ENCODE results near the gene LDLRAD4.

Gene LDLRAD4

DNA sequence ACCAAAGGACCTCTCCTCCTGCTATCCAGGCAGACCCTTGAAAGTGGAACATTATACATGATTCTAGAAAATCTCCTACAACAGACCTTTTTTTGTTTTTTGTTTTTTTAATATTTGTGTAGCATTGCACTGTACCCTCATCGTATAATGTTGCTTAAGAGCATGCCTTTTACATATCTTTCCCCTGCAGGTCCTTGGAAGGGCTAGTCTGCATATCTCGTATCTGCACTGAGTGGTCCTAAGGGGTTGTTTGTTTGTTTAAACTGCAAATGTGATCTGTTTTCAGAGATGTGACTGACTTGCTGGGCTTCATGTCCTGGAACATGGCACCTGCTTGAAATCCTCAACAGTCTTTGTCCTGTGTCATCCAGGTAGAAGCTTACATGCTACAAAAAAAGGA, 303.7 kb downstream of the LDLRAD4 start:
- Histone ChIP-seq H3K27ac (ENCODE audit: low read length) (no peak overlapping the region), H3K27me3 (ENCODE audit: insufficient read depth, low read length) (no peaks in the 10 kb centered on the region), H3K36me3 (ENCODE audit: insufficient read depth, low read depth, low read length) (no peaks in the 10 kb centered on the region), H3K4me3 (ENCODE audit: low read length) (no peak overlapping the region), H3K9me3 (ENCODE audit: insufficient read depth, low read depth, low read length) (no peaks in the 10 kb centered on the region), H3K4me1 (ENCODE audit: insufficient read depth, low read length) (no peaks in the 10 kb centered on the region), H3K9ac (ENCODE audit: low read depth, low read length) (no peak overlapping the region)

DNA sequence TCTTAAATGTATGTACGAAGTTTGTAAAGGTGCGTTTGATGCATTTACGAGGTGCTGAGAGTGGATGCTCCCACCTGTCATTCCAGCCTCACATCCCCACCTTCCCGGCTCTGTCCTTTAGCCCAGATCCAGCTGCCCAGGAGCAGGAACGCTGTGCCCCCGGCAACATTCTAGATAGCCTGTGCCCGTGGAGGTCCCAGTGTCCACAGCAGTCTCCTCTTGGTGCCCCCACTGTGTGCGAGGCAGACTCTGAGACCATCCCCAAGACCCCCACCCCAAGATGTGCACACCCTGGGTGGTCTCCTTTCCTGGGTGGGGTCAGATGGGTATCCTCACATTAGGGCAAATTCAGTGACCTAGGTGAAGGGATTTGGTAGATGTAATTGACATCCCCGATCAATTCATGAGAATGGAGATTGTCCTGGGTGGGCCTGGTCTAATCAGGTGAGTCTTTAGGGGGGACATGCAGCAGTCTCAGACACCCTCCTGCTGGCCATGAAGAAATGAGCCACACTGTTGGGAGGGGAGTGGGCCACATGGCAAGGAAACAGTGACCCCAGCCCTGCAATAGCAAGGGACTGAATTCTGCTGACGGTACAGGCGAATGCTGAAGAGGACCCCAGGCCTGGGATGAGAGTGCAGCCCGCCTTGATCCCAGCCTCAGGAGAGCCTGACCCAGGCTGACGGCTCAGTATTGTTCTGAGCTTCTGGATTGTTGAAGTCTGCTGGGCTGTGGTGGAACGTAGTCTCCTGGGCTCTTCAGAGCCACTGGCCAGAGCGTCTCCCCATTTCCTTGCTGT, 304.5 kb downstream of the LDLRAD4 start:
- Histone ChIP-seq H3K27ac (ENCODE audit: low read length) (no peak overlapping the region), H3K36me3 (ENCODE audit: insufficient read depth, low read depth, low read length) (no peaks in the 10 kb centered on the region), H3K9me3 (ENCODE audit: insufficient read depth, low read depth, low read length) (no peaks in the 10 kb centered on the region), H3K27me3 (ENCODE audit: insufficient read depth, low read length) (no peaks in the 10 kb centered on the region), H3K4me1 (ENCODE audit: insufficient read depth, low read length) (no peaks in the 10 kb centered on the region), H3K9ac (ENCODE audit: low read depth, low read length) (no peak overlapping the region), H3K4me3 (ENCODE audit: low read length) (no peak overlapping the region)

DNA sequence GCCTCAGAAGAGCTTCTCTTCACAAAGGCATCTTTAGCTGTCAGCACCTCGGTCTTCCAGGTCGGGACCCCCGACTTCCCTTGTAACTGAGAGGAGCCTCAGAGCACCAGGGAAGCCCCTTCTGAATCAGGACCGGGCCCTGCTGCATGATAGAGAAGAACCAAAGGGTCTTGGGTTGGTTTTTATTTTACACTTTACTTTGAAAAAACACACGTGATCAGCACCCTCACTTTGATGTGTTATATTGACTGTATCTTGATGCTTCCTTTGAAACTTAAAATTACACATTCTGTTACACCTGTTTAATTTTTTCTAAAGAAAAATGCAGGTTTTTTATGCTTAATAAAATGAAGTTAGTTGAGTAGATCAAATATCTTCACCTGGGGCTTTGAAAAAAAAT, 305.5 kb downstream of the LDLRAD4 start:
- Histone ChIP-seq H3K4me1 (ENCODE audit: insufficient read depth, low read length) (no peaks in the 10 kb centered on the region), H3K27me3 (ENCODE audit: insufficient read depth, low read length) (no peaks in the 10 kb centered on the region), H3K36me3 (ENCODE audit: insufficient read depth, low read depth, low read length) (no peaks in the 10 kb centered on the region), H3K9me3 (ENCODE audit: insufficient read depth, low read depth, low read length) (no peaks in the 10 kb centered on the region), H3K4me3 (ENCODE audit: low read length) (no peak overlapping the region), H3K27ac (ENCODE audit: low read length) (no peak overlapping the region), H3K9ac (ENCODE audit: low read depth, low read length) (no peak overlapping the region)

DNA sequence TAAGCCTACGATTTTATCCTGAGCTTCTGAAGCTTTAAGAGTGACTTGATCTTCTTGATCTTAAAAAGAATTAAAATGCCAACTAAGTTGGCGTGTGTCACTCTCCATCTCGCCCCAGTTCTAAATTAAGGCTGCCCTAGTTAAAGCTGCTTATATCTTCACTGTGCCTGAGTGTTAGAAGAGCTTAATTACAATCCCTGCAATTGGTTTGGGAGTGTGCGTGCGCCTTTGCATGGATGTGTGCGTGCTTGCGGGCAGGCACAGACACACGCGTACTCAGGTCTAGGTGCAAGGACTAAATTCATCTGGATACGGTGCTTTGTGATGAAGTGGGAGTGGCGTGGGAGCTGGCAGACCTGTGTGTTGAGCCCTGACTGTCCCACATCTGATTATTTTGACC, 306.3 kb downstream of the LDLRAD4 start:
- Histone ChIP-seq H3K4me1 (ENCODE audit: insufficient read depth, low read length) (no peaks in the 10 kb centered on the region), H3K9ac (ENCODE audit: low read depth, low read length) (no peak overlapping the region), H3K9me3 (ENCODE audit: insufficient read depth, low read depth, low read length) (no peaks in the 10 kb centered on the region), H3K36me3 (ENCODE audit: insufficient read depth, low read depth, low read length) (no peaks in the 10 kb centered on the region), H3K27me3 (ENCODE audit: insufficient read depth, low read length) (no peaks in the 10 kb centered on the region), H3K27ac (ENCODE audit: low read length) (no peak overlapping the region), H3K4me3 (ENCODE audit: low read length) (no peak overlapping the region)

DNA sequence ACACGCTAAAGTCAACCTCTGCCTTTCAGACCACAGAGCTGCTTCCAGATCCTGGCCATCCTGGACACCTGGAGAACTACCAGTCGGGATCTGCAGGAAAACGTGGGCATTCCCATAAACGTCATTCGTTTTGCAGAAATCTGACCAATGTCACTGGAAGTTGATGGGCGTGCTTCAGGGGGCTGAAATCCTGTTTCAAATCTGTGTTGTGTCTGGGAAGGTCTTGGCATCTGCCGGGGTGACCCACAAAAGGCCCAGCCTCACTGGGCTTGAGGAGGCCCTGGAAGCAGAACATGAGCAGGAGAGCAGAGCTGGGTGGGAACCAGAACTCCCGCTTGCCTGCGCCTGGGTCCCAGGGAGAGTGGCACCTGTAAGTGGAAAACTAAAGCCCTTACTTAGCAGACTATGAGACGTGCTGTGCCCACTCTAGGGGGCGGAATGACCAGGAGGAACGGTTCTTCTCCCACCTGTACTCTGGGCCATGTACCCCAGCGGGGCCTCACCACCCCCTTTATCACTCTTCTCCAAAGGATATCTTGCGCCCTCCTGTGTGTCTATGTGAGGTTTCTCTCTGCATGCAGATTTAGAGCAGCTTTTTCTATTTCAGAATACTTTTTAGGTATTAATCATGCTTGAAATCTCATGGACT, 306.9 kb downstream of the LDLRAD4 start:
- H3K27ac ChIP-seq (ENCODE audit: low read length), result no peak overlapping the region
- H3K9me3 ChIP-seq (ENCODE audit: insufficient read depth, low read depth, low read length), result no peaks in the 10 kb centered on the region
- no peaks in the 10 kb centered on the region for H3K36me3 ChIP-seq (ENCODE audit: insufficient read depth, low read depth, low read length)
- no peak overlapping the region for H3K9ac ChIP-seq (ENCODE audit: low read depth, low read length)
- no peak overlapping the region for H3K4me3 ChIP-seq (ENCODE audit: low read length)
- no peaks in the 10 kb centered on the region for H3K4me1 ChIP-seq (ENCODE audit: insufficient read depth, low read length)
- no peaks in the 10 kb centered on the region for H3K27me3 ChIP-seq (ENCODE audit: insufficient read depth, low read length)

DNA sequence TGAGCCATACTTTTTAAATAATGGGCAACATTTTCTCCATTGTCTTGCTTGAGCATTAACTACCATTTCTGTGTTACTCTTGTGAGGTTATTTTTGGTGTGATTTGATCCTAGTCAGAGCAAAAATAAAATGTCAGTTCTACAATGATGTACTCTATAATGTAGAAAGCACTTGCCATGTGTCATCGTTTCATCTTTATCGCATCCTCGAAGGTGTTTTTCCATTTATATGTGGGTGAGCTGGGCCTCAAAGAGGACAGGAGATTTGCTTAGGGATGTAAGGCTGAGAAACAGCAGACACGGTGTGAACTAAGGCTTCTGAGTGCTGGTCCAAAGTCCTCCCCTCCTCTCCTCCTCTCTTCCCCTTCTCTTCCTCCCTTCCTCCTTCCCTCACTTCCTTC, 308.0 kb downstream of the LDLRAD4 start:
- Histone ChIP-seq H3K4me1 (ENCODE audit: insufficient read depth, low read length) (no peaks in the 10 kb centered on the region), H3K9me3 (ENCODE audit: insufficient read depth, low read depth, low read length) (no peaks in the 10 kb centered on the region), H3K36me3 (ENCODE audit: insufficient read depth, low read depth, low read length) (no peaks in the 10 kb centered on the region), H3K9ac (ENCODE audit: low read depth, low read length) (no peak overlapping the region), H3K4me3 (ENCODE audit: low read length) (no peak overlapping the region), H3K27me3 (ENCODE audit: insufficient read depth, low read length) (no peaks in the 10 kb centered on the region), H3K27ac (ENCODE audit: low read length) (no peak overlapping the region)

DNA sequence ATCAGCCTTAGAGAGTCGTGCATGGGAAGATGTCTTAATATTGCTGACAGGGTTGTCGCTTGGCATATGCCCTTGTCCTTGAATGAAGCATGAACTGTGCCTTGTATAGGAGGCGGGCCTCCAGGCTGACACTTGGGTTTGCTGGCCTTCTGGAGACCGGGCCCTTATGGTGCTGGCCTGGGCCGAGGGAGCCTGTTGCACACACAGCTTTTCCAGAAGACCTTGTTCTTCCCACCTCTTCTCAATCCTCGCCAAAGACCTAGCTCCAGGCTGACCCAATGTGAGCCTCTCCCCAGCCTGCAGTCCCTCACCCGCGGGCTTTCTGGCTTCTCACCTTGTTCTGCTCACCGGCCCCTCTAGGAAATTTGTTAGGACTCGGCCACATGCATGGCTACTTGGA, 308.7 kb downstream of the LDLRAD4 start:
- no peaks in the 10 kb centered on the region for H3K36me3 ChIP-seq (ENCODE audit: insufficient read depth, low read depth, low read length)
- no peak overlapping the region for H3K4me3 ChIP-seq (ENCODE audit: low read length)
- no peak overlapping the region for H3K27ac ChIP-seq (ENCODE audit: low read length)
- H3K4me1 ChIP-seq (ENCODE audit: insufficient read depth, low read length), result no peaks in the 10 kb centered on the region
- no peaks in the 10 kb centered on the region for H3K27me3 ChIP-seq (ENCODE audit: insufficient read depth, low read length)
- H3K9me3 ChIP-seq (ENCODE audit: insufficient read depth, low read depth, low read length), result no peaks in the 10 kb centered on the region
- no peak overlapping the region for H3K9ac ChIP-seq (ENCODE audit: low read depth, low read length)

DNA sequence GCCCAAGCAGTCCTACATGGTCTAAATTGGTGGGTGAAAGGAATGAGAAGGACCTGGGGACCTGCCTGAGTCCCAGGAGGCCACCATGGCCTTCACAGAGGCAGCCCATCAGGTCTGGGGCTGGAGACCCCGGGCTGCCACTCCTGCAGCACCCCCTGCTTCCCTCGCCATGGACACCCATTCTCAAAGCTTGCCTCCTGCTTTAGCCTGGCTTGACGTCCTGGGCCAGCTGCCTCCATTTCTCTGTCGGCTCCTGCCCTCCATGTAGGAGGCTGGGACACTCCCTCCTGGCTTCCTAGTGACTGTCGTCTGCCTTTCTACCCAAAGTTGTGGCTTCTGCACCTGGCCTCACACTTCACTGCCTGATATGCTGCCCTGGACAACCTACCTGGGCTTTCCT, 309.2 kb downstream of the LDLRAD4 start:
- Histone ChIP-seq H3K4me3 (ENCODE audit: low read length) (no peak overlapping the region), H3K27ac (ENCODE audit: low read length) (no peak overlapping the region), H3K27me3 (ENCODE audit: insufficient read depth, low read length) (no peaks in the 10 kb centered on the region), H3K36me3 (ENCODE audit: insufficient read depth, low read depth, low read length) (no peaks in the 10 kb centered on the region), H3K9me3 (ENCODE audit: insufficient read depth, low read depth, low read length) (no peaks in the 10 kb centered on the region), H3K9ac (ENCODE audit: low read depth, low read length) (no peak overlapping the region), H3K4me1 (ENCODE audit: insufficient read depth, low read length) (no peaks in the 10 kb centered on the region)

DNA sequence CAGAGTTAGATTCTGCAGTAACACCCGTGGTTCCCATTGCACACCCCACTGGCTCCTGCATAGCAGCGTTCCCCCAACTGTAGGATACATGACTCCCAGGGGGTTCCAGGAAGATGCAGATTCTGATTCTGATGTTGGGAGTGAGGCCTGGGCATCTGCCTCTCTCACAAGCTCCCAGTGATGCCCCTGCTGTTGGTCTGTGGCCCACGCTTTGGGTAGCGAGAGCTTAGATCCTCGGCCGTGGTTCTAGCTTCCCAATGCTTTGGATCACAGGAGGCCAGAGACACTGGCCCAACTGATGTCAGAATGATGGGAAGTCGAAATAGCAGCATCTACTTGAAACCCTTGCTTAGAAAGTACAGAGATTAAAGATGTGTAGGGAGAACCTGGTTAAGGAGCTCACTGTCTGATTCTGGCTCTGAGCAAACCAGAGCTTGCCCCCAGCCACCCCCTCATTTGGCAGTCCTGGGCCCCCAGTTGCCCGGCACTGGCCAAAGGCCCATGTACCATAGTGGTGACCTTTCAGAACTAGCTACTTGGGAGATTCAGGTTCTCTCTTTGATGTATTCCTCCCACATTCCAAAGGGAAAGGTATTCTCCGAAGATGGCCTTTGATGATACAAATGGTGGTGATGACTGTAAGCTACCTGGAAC, 310.3 kb downstream of the LDLRAD4 start:
- Histone ChIP-seq H3K4me1 (ENCODE audit: insufficient read depth, low read length) (no peaks in the 10 kb centered on the region), H3K27ac (ENCODE audit: low read length) (no peak overlapping the region), H3K36me3 (ENCODE audit: insufficient read depth, low read depth, low read length) (no peaks in the 10 kb centered on the region), H3K9ac (ENCODE audit: low read depth, low read length) (no peak overlapping the region), H3K27me3 (ENCODE audit: insufficient read depth, low read length) (no peaks in the 10 kb centered on the region), H3K4me3 (ENCODE audit: low read length) (no peak overlapping the region), H3K9me3 (ENCODE audit: insufficient read depth, low read depth, low read length) (no peaks in the 10 kb centered on the region)

DNA sequence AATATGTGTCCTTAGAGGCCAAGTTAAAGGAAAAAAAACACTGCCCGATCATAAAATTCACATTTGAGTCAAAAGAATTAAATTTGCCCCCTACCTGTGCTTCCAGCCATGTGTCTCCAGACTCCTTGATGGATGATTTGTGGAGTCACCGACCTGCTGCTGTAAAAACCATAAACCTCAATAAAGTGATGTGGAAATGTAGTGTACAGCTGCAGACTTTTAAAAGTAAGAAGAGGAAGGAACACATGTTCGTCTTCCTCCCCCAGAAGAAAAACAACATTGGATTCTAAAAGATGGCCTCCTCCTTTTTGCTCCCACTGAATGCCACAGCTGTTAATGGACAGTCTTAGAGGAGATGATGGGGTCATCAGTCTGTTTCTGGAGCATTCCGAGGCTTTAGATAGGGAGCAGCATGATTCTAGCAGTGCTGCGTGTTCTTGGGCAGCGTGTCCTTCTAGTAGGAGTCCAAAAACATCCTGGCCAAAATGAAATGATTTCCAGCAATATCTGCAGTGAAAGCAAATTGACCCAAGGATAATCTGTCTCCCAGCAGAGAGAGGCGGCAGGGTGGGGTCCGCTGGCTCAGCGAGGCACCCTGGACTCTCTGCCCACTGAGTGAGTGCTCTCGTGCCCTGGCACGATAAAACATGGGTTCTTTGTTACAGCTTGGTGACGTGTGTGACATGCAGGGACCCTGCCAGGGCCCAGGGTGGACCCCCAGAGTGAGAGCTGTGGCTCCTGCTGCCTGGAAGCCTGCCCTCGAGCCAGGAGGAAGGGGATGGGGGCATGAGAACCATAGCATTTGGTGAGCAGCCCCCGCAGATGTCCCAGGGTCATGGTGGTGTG, 311.7 kb downstream of the LDLRAD4 start:
- Histone ChIP-seq H3K27me3 (ENCODE audit: insufficient read depth, low read length) (no peaks in the 10 kb centered on the region), H3K4me1 (ENCODE audit: insufficient read depth, low read length) (no peaks in the 10 kb centered on the region), H3K4me3 (ENCODE audit: low read length) (no peak overlapping the region), H3K27ac (ENCODE audit: low read length) (no peak overlapping the region), H3K9ac (ENCODE audit: low read depth, low read length) (no peak overlapping the region), H3K9me3 (ENCODE audit: insufficient read depth, low read depth, low read length) (no peaks in the 10 kb centered on the region), H3K36me3 (ENCODE audit: insufficient read depth, low read depth, low read length) (no peaks in the 10 kb centered on the region)

DNA sequence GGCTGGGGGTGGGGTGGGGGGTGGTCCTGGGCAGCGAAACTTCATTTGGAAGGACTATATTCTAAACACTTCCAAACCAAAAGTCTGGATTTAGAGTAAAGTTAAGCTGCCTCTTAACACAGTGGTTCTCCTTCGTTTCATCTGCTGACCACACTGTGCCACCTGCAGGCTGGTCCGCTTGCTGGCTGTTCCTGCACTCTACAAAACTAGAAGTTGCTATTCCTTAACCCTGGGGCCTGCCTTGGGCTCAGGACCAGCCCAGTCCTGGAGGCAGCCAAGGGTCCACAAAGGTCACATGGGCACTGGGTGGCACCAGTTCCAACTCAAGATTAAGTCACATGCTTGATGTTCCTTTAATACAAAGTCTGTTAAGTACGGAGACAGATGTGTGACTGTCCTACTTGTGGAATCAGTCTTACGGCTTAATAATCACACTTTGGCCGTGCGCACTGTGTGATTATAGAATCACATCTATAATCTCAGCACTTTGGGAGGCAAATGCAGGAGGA, 312.4 kb downstream of the LDLRAD4 start:
- H3K9me3 ChIP-seq (ENCODE audit: insufficient read depth, low read depth, low read length), result no peaks in the 10 kb centered on the region
- H3K9ac ChIP-seq (ENCODE audit: low read depth, low read length), result no peak overlapping the region
- no peaks in the 10 kb centered on the region for H3K4me1 ChIP-seq (ENCODE audit: insufficient read depth, low read length)
- no peak overlapping the region for H3K27ac ChIP-seq (ENCODE audit: low read length)
- no peak overlapping the region for H3K4me3 ChIP-seq (ENCODE audit: low read length)
- H3K36me3 ChIP-seq (ENCODE audit: insufficient read depth, low read depth, low read length), result no peaks in the 10 kb centered on the region
- H3K27me3 ChIP-seq (ENCODE audit: insufficient read depth, low read length), result no peaks in the 10 kb centered on the region

Data from iPS-20b (cell line).